ENCODE data around the gene MAPK12. TPM values are rescaled to one million over a fixed set of nuclear protein-coding genes. Genes with fewer than 3 reads are reported as not detected.

The MAPK12 gene
- total RNA-seq, 4 donors from 2014 or later: 10.1 to 18.4 (median 14.0) TPM

DNA sequence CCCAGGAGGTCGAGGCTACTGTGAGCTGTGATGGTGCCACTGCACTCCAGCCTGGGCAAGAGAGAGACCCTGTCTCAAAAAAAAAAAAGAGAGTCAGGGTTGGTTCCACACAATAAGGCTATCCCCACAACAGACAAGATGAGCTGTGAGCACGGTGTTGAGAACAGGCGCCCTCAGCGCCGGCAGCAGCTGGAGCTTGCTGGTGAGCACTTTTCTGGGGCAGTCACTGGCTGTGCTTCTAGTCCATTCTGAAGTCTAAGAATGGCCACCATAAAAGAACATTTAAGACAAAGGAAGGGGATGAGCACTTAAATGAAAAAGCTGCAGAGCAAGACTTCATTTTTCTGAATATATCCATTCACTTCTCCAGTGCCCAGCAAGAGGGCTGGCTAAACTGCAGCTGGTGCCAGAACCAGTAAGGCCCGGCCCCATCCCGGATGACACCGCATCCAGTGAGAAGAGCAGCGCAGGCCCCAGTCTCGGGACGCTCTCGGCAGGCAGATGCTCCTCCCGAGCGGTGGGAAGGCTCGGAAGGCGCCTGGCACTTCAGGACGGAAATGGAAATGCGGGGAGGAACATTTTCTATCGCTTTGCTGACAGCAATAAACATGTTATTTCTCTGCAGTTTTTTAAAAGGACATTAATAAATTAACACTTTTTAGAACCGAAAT, 28.9 kb downstream of the MAPK12 start:
- no peak for ATAC-seq
- H3K9me3 ChIP-seq: no peaks in the 10 kb centered on the region
- H3K27ac ChIP-seq: no peak overlapping the region
- no peaks in the 10 kb centered on the region for H3K4me1 ChIP-seq
- WGBS, 2 donors (ENCODE audit: low coverage in 1 of 2): 77 to 89% methylated on average over 13 to 14 of the region's 20 CpGs
- H3K4me3 ChIP-seq: no peak overlapping the region
- H3K27me3 ChIP-seq: no peaks in the 10 kb centered on the region
- peaks cover 0 to 81% of the 10 kb centered on the region in 2 donors for H3K36me3 ChIP-seq
- TF ChIP-seq EP300 (IDR thresholded peaks at IDR 0.05) (no peak), CTCF (IDR thresholded peaks at IDR 0.05) (no peak)

- H3K36me3 ChIP-seq: peaks cover 0 to 92% of the 10 kb centered on the region in 2 donors
- H3K4me3 ChIP-seq: no peak overlapping the region
- H3K4me1 ChIP-seq: no peaks in the 10 kb centered on the region
- no peak for ATAC-seq
- H3K27ac ChIP-seq: no peak overlapping the region
- 80% methylated on average over 7 of the region's 16 CpGs; no CpG with 5 or more reads in 1 of the 2 donors for WGBS, 2 donors (ENCODE audit: low coverage in 1 of 2)
- no peaks in the 10 kb centered on the region for H3K9me3 ChIP-seq
- TF ChIP-seq POLR2AphosphoS5 (IDR thresholded peaks at IDR 0.05): no peak
- no peak for TF ChIP-seq POLR2A (IDR thresholded peaks at IDR 0.05)
- TF ChIP-seq CTCF (IDR thresholded peaks at IDR 0.05): no peak
- TF ChIP-seq EP300 (IDR thresholded peaks at IDR 0.05): no peak
- no peaks in the 10 kb centered on the region for H3K27me3 ChIP-seq
Observed at GRCh38 chr22:50229370-50229769, 32.1 kb downstream of the MAPK12 start.

GRCh38 chr22:50228366-50228765, 33.1 kb downstream of the MAPK12 start:
- Histone ChIP-seq H3K36me3 (peaks cover 0 to 97% of the 10 kb centered on the region in 2 donors), H3K4me1 (no peaks in the 10 kb centered on the region), H3K9me3 (no peaks in the 10 kb centered on the region), H3K27ac (no peak overlapping the region), H3K27me3 (no peaks in the 10 kb centered on the region), H3K4me3 (no peak overlapping the region)
- ATAC-seq: no peak
- TF ChIP-seq POLR2A (IDR thresholded peaks at IDR 0.05) (no peak), POLR2AphosphoS5 (IDR thresholded peaks at IDR 0.05) (no peak), EP300 (IDR thresholded peaks at IDR 0.05) (no peak), CTCF (IDR thresholded peaks at IDR 0.05) (no peak)
- 94% methylated on average over 3 of the region's 9 CpGs; no CpG with 5 or more reads in 1 of the 2 donors for WGBS, 2 donors (ENCODE audit: low coverage in 1 of 2)

GRCh38 chr22:50227579-50228215, 33.8 kb downstream of the MAPK12 start:
- TF ChIP-seq POLR2A (IDR thresholded peaks at IDR 0.05) (no peak), POLR2AphosphoS5 (IDR thresholded peaks at IDR 0.05) (no peak), CTCF (IDR thresholded peaks at IDR 0.05) (no peak), EP300 (IDR thresholded peaks at IDR 0.05) (no peak)
- 60 to 98% methylated on average over 1 to 8 of the region's 25 CpGs for WGBS, 2 donors (ENCODE audit: low coverage in 1 of 2)
- Histone ChIP-seq H3K36me3 (peaks cover 0 to 97% of the 10 kb centered on the region in 2 donors), H3K4me3 (no peak overlapping the region), H3K27me3 (no peaks in the 10 kb centered on the region), H3K27ac (no peak overlapping the region), H3K4me1 (no peaks in the 10 kb centered on the region), H3K9me3 (no peaks in the 10 kb centered on the region)
- ATAC-seq: no peak

DNA sequence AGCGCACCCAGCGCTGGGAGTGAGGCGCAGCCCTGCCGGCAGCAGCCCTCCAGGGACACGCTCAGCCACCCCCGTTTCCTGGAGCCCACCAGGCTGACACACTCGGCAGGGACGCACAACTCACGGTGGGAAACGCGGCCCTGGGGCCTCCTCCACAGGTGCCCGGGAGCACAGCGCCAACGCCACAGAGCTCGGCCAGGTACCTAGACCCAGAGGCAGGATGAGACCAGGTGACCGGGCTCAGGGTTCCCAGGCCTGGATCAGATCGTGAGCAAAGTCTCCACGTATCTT, 34.7 kb downstream of the MAPK12 start:
- H3K4me1 ChIP-seq: no peaks in the 10 kb centered on the region
- H3K27ac ChIP-seq: no peak overlapping the region
- TF ChIP-seq CTCF (IDR thresholded peaks at IDR 0.05) (no peak), EP300 (IDR thresholded peaks at IDR 0.05) (no peak), POLR2A (IDR thresholded peaks at IDR 0.05) (no peak), POLR2AphosphoS5 (IDR thresholded peaks at IDR 0.05) (no peak)
- peaks cover 0 to 97% of the 10 kb centered on the region in 2 donors for H3K36me3 ChIP-seq
- no peaks in the 10 kb centered on the region for H3K9me3 ChIP-seq
- no peak overlapping the region for H3K4me3 ChIP-seq
- 86% methylated on average over 3 of the region's 18 CpGs; no CpG with 5 or more reads in 1 of the 2 donors for WGBS, 2 donors (ENCODE audit: low coverage in 1 of 2)
- ATAC-seq: no peak
- no peaks in the 10 kb centered on the region for H3K27me3 ChIP-seq
